ENCODE measurements around the gene DLGAP4. TPM values are rescaled to one million over a fixed set of nuclear protein-coding genes. Genes with fewer than 3 reads are reported as not detected.

DLGAP4 gene
- total and polyA plus RNA-seq, 2 donors: 7.7 to 28.2 TPM

GRCh38 chr20:36319356-36320260, 13.5 kb downstream of the DLGAP4 start:
- Histone ChIP-seq H3K36me3 (ENCODE audit: control insufficient read depth in 2 of 2, insufficient read depth in 2 of 2, low read length in 1 of 2) (no peaks in the 10 kb centered on the region), H3K9me3 (ENCODE audit: control insufficient read depth in 2 of 2, insufficient read depth in 1 of 2, low read length in 1 of 2) (no peaks in the 10 kb centered on the region), H3K4me3 (ENCODE audit: low read length in 2 of 2) (no peak overlapping the region), H3K4me1 (ENCODE audit: control insufficient read depth in 2 of 2, insufficient read depth in 2 of 2, low read length in 2 of 2) (no peaks in the 10 kb centered on the region), H3K27me3 (ENCODE audit: control insufficient read depth in 2 of 2, insufficient read depth in 1 of 2, low read length in 1 of 2) (peaks cover 0 to 4% of the 10 kb centered on the region in 2 donors), H3K27ac (ENCODE audit: low read depth in 1 of 2, low read length in 1 of 2) (no peak overlapping the region)
- no peak for DNase-seq (ENCODE audit: low read depth in 6 of 9, low spot score in 9 of 9)
- WGBS: 83% methylated on average over 12 of the region's 12 CpGs

GRCh38 chr20:36320261-36320897, 14.2 kb downstream of the DLGAP4 start:
- no peak for DNase-seq (ENCODE audit: low read depth in 6 of 9, low spot score in 9 of 9)
- Histone ChIP-seq H3K27ac (ENCODE audit: low read depth in 1 of 2, low read length in 1 of 2) (no peak overlapping the region), H3K9me3 (ENCODE audit: control insufficient read depth in 2 of 2, insufficient read depth in 1 of 2, low read length in 1 of 2) (no peaks in the 10 kb centered on the region), H3K27me3 (ENCODE audit: control insufficient read depth in 2 of 2, insufficient read depth in 1 of 2, low read length in 1 of 2) (peaks cover 0 to 4% of the 10 kb centered on the region in 2 donors), H3K4me1 (ENCODE audit: control insufficient read depth in 2 of 2, insufficient read depth in 2 of 2, low read length in 2 of 2) (no peaks in the 10 kb centered on the region), H3K36me3 (ENCODE audit: control insufficient read depth in 2 of 2, insufficient read depth in 2 of 2, low read length in 1 of 2) (no peaks in the 10 kb centered on the region), H3K4me3 (ENCODE audit: low read length in 2 of 2) (no peak overlapping the region)
- 83% methylated on average over 8 of the region's 8 CpGs for WGBS

- DNase-seq (ENCODE audit: low read depth in 6 of 9, low spot score in 9 of 9): no peak
- H3K4me3 ChIP-seq (ENCODE audit: low read length in 2 of 2): no peak overlapping the region
- WGBS: 90% methylated on average over 24 of the region's 24 CpGs
These were observed 15.0 kb downstream of the DLGAP4 start for GRCh38 chr20:36320898-36321695.

GRCh38 chr20:36322131-36322530, 16.0 kb downstream of the DLGAP4 start:
- Histone ChIP-seq H3K27ac (ENCODE audit: low read depth in 1 of 2, low read length in 1 of 2) (no peak overlapping the region), H3K27me3 (ENCODE audit: control insufficient read depth in 2 of 2, insufficient read depth in 1 of 2, low read length in 1 of 2) (peaks cover 0 to 4% of the 10 kb centered on the region in 2 donors), H3K9me3 (ENCODE audit: control insufficient read depth in 2 of 2, insufficient read depth in 1 of 2, low read length in 1 of 2) (no peaks in the 10 kb centered on the region), H3K4me3 (ENCODE audit: low read length in 2 of 2) (no peak overlapping the region), H3K4me1 (ENCODE audit: control insufficient read depth in 2 of 2, insufficient read depth in 2 of 2, low read length in 2 of 2) (no peaks in the 10 kb centered on the region), H3K36me3 (ENCODE audit: control insufficient read depth in 2 of 2, insufficient read depth in 2 of 2, low read length in 1 of 2) (no peaks in the 10 kb centered on the region)
- WGBS: 66% methylated on average over 5 of the region's 5 CpGs
- DNase-seq (ENCODE audit: low read depth in 6 of 9, low spot score in 9 of 9): no peak

More at GRCh38 chr20:36320898-36321695, 15.0 kb downstream of the DLGAP4 start:
- peaks cover 0 to 4% of the 10 kb centered on the region in 2 donors for H3K27me3 ChIP-seq (ENCODE audit: control insufficient read depth in 2 of 2, insufficient read depth in 1 of 2, low read length in 1 of 2)
- H3K4me1 ChIP-seq (ENCODE audit: control insufficient read depth in 2 of 2, insufficient read depth in 2 of 2, low read length in 2 of 2): no peaks in the 10 kb centered on the region
- no peaks in the 10 kb centered on the region for H3K36me3 ChIP-seq (ENCODE audit: control insufficient read depth in 2 of 2, insufficient read depth in 2 of 2, low read length in 1 of 2)
- no peak overlapping the region for H3K27ac ChIP-seq (ENCODE audit: low read depth in 1 of 2, low read length in 1 of 2)
- H3K9me3 ChIP-seq (ENCODE audit: control insufficient read depth in 2 of 2, insufficient read depth in 1 of 2, low read length in 1 of 2): no peaks in the 10 kb centered on the region

- Histone ChIP-seq H3K27me3 (ENCODE audit: control insufficient read depth in 2 of 2, insufficient read depth in 1 of 2, low read length in 1 of 2) (peaks cover 0 to 41% of the 10 kb centered on the region in 2 donors), H3K27ac (ENCODE audit: low read depth in 1 of 2, low read length in 1 of 2) (no peak overlapping the region), H3K9me3 (ENCODE audit: control insufficient read depth in 2 of 2, insufficient read depth in 1 of 2, low read length in 1 of 2) (no peaks in the 10 kb centered on the region), H3K36me3 (ENCODE audit: control insufficient read depth in 2 of 2, insufficient read depth in 2 of 2, low read length in 1 of 2) (no peaks in the 10 kb centered on the region), H3K4me3 (ENCODE audit: low read length in 2 of 2) (no peak overlapping the region), H3K4me1 (ENCODE audit: control insufficient read depth in 2 of 2, insufficient read depth in 2 of 2, low read length in 2 of 2) (no peaks in the 10 kb centered on the region)
- no peak for DNase-seq (ENCODE audit: low read depth in 6 of 9, low spot score in 9 of 9)
- 88% methylated on average over 5 of the region's 5 CpGs for WGBS
These were observed 24.0 kb downstream of the DLGAP4 start for GRCh38 chr20:36330091-36330490.

GRCh38 chr20:36331209-36331608, 25.1 kb downstream of the DLGAP4 start:
- Histone ChIP-seq H3K4me1 (ENCODE audit: control insufficient read depth in 2 of 2, insufficient read depth in 2 of 2, low read length in 2 of 2) (no peaks in the 10 kb centered on the region), H3K4me3 (ENCODE audit: low read length in 2 of 2) (no peak overlapping the region), H3K27me3 (ENCODE audit: control insufficient read depth in 2 of 2, insufficient read depth in 1 of 2, low read length in 1 of 2) (peaks cover 0 to 49% of the 10 kb centered on the region in 2 donors), H3K9me3 (ENCODE audit: control insufficient read depth in 2 of 2, insufficient read depth in 1 of 2, low read length in 1 of 2) (no peaks in the 10 kb centered on the region), H3K27ac (ENCODE audit: low read depth in 1 of 2, low read length in 1 of 2) (no peak overlapping the region), H3K36me3 (ENCODE audit: control insufficient read depth in 2 of 2, insufficient read depth in 2 of 2, low read length in 1 of 2) (no peaks in the 10 kb centered on the region)
- DNase-seq (ENCODE audit: low read depth in 6 of 9, low spot score in 9 of 9): no peak
- WGBS: 43% methylated on average over 7 of the region's 7 CpGs

GRCh38 chr20:36333841-36334240, 27.7 kb downstream of the DLGAP4 start:
- peaks cover 0 to 61% of the 10 kb centered on the region in 2 donors for H3K27me3 ChIP-seq (ENCODE audit: control insufficient read depth in 2 of 2, insufficient read depth in 1 of 2, low read length in 1 of 2)
- no peak overlapping the region for H3K27ac ChIP-seq (ENCODE audit: low read depth in 1 of 2, low read length in 1 of 2)
- 91% methylated on average over 5 of the region's 5 CpGs for WGBS
- H3K36me3 ChIP-seq (ENCODE audit: control insufficient read depth in 2 of 2, insufficient read depth in 2 of 2, low read length in 1 of 2): no peaks in the 10 kb centered on the region
- peaks cover 0 to 1% of the 10 kb centered on the region in 2 donors for H3K9me3 ChIP-seq (ENCODE audit: control insufficient read depth in 2 of 2, insufficient read depth in 1 of 2, low read length in 1 of 2)
- H3K4me1 ChIP-seq (ENCODE audit: control insufficient read depth in 2 of 2, insufficient read depth in 2 of 2, low read length in 2 of 2): no peaks in the 10 kb centered on the region
- no peak for DNase-seq (ENCODE audit: low read depth in 6 of 9, low spot score in 9 of 9)
- no peak overlapping the region for H3K4me3 ChIP-seq (ENCODE audit: low read length in 2 of 2)

- Histone ChIP-seq H3K27ac (ENCODE audit: low read depth in 1 of 2, low read length in 1 of 2) (no peak overlapping the region), H3K9me3 (ENCODE audit: control insufficient read depth in 2 of 2, insufficient read depth in 1 of 2, low read length in 1 of 2) (peaks cover 0 to 1% of the 10 kb centered on the region in 2 donors), H3K36me3 (ENCODE audit: control insufficient read depth in 2 of 2, insufficient read depth in 2 of 2, low read length in 1 of 2) (no peaks in the 10 kb centered on the region), H3K27me3 (ENCODE audit: control insufficient read depth in 2 of 2, insufficient read depth in 1 of 2, low read length in 1 of 2) (peaks cover 0 to 63% of the 10 kb centered on the region in 2 donors), H3K4me1 (ENCODE audit: control insufficient read depth in 2 of 2, insufficient read depth in 2 of 2, low read length in 2 of 2) (no peaks in the 10 kb centered on the region), H3K4me3 (ENCODE audit: low read length in 2 of 2) (no peak overlapping the region)
- 79% methylated on average over 20 of the region's 20 CpGs for WGBS
- DNase-seq (ENCODE audit: low read depth in 6 of 9, low spot score in 9 of 9): no peak
These were observed 28.4 kb downstream of the DLGAP4 start for GRCh38 chr20:36334281-36335205.

Measured in thymus (tissue), 11 donors.